Activated T-cell treated with anti-CD3 and anti-CD28 coated beads, Interleukin-2, amount 50 U/mL, for 4 hours (primary cell): ENCODE results near the gene ATP2B3. TPM values are rescaled to one million over a fixed set of nuclear protein-coding genes. Genes with fewer than 3 reads are reported as not detected.

ENCODE experiments used
- total RNA-seq, 3 donors: library from RNA; stranded (reverse); gene quantifications; one replicate each; pipeline ENCODE4 v1.2.1, GENCODE V29; 2021

The ATP2B3 gene
- total RNA-seq, 3 donors from 2014 or later: 0.05 TPM; not detected in 2

Other genes with a start within 250 kb of the ATP2B3 start
- gene PNMA6F, start 195.9 kb upstream of the ATP2B3 start, total RNA-seq: not detected
- gene ZNF275, start 183.5 kb upstream of the ATP2B3 start, total RNA-seq: 10 to 100 TPM; 12.1 to 13.8 (median 12.7) TPM
- not detected for gene PNMA6E, start 116.3 kb upstream of the ATP2B3 start, total RNA-seq
- gene ZFP92, start 106.2 kb upstream of the ATP2B3 start, total RNA-seq: 1 to 10 TPM; 1.1 to 1.5 (median 1.5) TPM
- 1 to 10 TPM; 1.7 to 2.4 (median 2.2) TPM for gene TREX2, start 71.6 kb upstream of the ATP2B3 start, total RNA-seq
- 10 to 100 TPM; 77.1 to 90.3 (median 85.3) TPM for gene HAUS7, start 47.1 kb upstream of the ATP2B3 start, total RNA-seq
- under 1 TPM; 0.13 to 0.30 (median 0.16) TPM for gene BGN, start 22.7 kb upstream of the ATP2B3 start, total RNA-seq
- 10 to 100 TPM; 38.6 to 46.9 (median 39.1) TPM for gene CCNQ, start 81.5 kb downstream of the ATP2B3 start, total RNA-seq
- gene DUSP9, start 129.6 kb downstream of the ATP2B3 start, total RNA-seq: under 1 TPM; 0.11 to 0.42 (median 0.33) TPM
- under 1 TPM; 0.26 to 0.71 (median 0.51) TPM for gene PNCK, start 156.2 kb downstream of the ATP2B3 start, total RNA-seq
- 1 to 10 TPM; 1.1 to 1.9 (median 1.6) TPM for gene SLC6A8, start 170.3 kb downstream of the ATP2B3 start, total RNA-seq
- gene BCAP31, start 206.7 kb downstream of the ATP2B3 start, total RNA-seq: 100 to 1,000 TPM; 134 to 176 (median 151) TPM
- 1 to 10 TPM; 2.6 to 3.4 (median 3.1) TPM for gene ABCD1, start 207.2 kb downstream of the ATP2B3 start, total RNA-seq
- gene PLXNB3, start 246.6 kb downstream of the ATP2B3 start, total RNA-seq: under 1 TPM; 0.40 to 0.66 (median 0.46) TPM